COR-L47 (cell line): Measurements from ENCODE around the gene ZBTB7A.
A peak's percentile ranks its signal among the peaks of the same experiment; 100 is the strongest.

Experiments
- DNase-seq: peaks from one replicate; lab custom pipeline; 2025; lab: John Stamatoyannopoulos, UW

Gene ZBTB7A

DNA sequence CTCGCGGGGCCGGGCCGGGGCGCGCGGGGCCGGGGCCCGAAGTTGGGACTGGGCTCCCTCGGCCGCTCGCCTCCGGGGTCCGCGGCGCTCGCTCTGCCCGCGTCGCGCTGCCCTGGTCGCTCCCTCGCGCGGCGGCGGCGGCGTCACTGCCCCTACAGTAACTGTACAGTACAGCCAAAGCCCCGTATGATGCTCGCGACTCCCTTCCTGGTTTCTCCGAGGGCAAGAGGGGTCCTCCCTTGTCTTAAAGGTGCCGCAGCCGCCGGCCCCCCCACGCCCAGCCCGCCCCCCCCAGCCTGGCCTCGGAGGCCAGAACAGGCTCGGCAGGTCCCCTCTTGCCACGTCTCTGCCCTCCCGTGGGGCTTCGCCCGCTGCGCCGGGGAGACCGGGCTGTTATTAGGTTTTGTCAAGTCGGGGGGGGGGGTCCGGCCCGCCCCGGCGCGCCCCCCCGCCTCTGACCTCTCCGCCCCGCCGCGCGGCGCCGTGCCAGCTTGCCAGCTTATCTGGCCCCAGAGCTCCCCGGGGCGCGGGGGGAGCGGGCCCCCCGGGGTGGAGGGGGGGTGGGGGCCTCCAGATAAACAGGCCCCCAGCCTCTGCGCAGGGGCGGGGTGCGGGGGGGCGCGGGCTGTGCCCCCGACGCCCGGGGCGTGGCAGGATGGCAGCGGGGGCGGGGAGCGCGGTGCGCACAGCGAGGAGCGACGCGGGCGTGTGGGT is at the start of gene ZBTB7A:
Gene ZBTB7A (minus strand): TSS at position 218 of the 714 bp plus-strand sequence. CDS start 11,667 bp downstream, outside the sequence.
- DNase-seq, result peak; percentile 58

DNA sequence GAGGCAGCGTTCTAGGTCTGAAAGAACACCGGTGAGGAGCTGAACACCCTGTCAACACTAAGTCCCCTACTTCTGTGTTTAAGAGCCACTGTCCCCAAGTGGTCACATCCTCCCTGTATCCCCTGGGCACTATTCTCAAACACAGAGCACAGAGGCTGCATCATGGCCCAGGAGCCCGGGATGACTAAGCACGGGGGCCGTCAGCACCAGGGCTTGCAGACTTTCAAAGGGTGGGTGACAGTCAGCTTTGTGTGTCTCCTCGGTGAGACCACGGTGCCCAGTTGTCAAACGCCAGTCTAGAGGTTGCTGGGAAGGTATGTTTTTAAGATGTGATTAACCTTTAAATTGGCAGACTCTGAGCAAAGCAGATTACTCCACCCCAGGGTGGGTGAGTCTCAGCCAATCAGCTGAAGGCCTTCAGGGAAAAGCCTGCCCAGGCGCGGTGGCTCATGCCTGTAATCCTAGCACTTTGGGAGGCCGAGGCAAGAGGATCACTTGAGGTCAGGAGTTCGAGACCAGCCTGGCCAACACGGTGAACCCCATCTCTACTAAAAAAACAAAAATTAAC is 49.2 kb upstream of the ZBTB7A start:
- no peak for DNase-seq

DNA sequence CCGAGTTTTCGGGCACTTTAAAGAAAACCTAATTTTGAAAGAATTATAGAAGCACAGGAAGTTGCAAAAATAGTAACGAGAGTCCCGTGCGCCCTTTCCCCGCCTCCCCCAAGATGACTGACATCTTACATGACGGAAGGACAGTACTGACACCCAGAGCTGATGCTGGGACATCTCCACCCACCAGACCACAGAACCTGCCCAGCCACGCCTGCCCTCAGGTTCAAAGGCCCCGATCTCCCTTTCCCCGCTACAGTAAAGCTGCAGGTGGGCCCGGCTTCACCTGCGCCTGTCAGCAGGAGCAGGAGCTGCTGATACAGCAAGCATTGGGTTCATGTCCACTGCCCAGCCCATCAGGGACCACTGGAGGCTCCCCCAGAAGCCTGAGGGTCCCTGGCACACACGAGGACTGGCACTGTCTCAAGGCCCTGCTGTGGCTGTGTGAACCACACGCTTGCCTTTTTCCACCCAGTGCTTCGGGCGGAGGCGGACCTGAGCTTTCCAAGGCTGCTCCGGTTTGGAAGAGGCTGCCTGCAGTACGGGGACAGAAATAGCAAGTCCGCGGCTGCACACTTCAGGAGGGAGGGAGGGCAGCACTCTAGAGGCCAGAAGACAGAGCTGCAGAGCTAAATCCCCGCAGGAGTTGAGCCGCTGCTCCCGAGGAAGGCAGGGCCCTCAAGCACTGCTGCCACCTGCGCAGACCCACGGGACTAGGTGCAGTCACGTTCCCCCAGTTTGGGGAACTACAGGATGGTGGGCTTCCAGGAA is 48.5 kb upstream of the ZBTB7A start:
- no peak for DNase-seq

DNA sequence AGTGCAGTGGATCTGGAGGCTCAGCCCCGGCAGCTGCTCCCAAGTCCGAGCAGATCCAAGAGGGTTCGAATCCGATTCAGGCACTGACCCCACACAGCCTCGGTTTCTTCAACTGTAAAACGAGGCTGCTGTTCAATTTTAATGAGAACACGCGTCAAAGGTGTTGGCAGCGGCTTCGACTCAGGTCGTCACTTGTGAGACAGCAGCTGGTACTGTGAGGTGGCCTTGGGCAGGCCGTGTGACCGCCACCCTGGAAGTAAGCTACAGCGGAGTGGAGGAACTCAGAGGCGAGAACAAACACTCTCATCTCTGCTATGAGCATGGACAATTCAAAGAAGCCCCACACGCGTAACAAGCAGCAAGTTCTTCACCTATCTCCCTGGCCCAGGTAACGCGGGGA is 47.5 kb upstream of the ZBTB7A start:
- DNase-seq, result no peak

DNA sequence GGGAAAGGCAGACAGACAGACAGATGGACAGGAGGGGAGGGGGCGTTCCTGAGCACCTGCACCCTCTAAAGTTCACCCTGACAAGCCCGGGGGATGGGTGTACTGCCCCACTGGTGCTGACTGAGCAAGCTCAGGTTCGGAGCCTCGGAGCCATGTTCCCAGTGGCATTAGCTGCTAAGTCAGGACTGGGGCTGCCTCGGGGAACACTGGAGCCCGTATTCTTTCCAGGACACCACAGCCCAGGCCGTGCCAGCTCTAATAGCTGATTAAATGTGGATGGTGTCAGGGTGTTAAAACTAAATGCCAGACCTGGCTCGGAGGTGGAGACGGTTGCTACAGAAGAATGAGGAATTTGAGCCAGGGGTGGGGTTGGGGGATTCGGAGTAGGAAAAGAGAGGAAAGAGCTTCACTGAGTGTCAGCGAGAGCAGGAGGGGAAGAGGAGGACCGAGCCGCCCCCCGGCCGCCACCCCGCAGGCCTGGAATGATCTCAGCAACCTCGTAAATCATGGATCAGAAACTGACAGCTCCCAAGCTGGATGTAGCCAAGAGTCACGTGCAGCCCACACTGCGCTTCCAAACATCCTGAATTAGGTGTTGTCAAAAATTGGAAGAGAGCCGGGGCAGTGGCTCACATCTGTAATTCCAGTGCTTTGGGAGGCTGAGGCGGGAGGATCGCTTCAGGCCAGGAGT is 46.8 kb upstream of the ZBTB7A start:
- DNase-seq, result no peak

DNA sequence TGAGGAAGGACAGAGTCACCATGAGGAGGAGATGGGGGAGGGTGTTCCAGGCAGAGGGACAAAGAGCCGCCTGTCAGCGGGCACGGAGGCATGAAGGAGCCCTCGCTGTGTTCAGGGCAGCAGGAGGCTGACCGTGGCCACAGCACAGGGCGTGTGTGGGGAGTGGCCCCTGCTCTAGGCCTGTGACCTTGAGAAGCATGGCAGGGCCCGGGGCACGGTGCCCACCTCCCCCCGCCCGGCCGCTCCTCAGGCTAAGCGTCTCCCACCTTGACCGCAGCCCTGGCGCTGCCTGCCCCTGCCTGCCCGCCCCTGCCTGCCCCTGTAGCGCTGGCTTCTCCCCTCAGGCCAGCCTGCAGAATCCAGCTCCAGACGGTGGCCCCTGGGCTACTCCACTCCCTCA is 45.7 kb upstream of the ZBTB7A start:
- no peak for DNase-seq

DNA sequence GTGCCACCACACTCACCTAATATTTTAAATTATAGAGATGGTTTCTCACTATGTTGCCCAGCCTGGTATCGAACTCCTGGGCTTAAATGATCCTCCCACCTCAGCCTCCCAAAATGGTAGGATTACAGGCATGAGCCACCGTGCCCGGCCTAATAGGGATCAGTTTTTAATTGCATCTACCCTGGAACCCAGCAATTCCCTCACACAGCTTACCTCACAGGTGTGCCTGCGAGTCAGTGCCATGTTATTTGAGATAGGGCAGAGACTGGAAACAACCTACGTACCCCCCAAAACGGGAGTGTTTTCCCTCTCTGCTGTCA is 42.9 kb upstream of the ZBTB7A start:
- DNase-seq, result no peak

DNA sequence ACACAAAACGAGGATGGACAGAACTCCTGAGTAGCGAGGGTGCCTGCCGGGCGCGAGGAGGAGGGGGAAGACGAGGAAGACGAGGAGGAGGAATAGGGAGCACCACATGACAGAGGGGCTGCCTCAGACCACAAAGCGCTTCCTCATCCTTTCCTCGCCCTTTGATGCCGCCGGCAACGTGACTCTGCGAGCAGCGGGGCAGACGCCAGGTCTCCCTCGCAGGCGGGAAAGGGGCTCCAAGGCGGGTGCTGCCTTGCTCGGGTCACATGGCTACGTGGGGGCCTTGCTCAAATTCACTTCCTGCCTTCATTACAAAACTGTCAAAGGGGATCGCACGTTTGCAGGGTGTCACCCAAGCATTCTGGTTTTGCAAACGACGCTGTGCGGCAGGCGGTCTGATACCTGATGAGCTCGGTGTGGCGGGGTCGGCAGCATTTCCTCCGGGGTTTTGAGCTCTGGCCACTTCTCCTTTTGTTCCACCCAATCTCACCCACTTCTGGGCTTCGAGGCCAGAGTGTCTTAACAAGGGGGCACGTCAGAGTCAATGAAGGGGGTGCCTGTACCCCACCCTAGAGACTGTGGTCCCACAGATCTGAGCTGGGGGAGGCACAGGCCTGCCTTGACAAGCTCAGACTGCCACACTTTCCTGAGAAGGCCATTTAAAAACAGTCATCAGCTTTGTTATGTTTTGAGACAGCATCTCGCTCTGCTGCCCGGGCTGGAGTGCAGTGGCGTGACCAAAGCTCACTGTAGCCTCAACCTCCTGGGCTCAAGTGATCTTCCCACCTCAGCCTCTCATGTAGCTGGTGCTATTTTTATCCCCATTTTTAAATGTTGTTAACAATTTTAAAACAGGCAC is 42.3 kb upstream of the ZBTB7A start:
- no peak for DNase-seq

DNA sequence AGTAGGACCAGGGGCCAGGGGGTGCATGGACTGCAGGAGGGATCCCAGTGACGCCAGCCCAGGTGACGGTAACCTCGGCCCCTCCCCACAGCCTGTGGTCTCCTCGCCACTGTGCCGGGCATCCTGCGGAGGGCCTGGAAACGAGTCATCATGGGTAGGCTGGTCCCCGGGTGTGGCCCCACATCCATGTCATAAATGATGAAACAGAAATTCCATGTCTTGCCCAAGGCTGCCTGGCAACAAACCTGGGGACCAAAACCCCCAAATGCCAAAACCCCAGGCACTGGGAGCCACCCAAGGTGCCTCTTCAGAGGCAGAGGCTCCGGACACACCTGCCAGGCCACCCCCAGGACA is 36.4 kb upstream of the ZBTB7A start:
- no peak for DNase-seq

DNA sequence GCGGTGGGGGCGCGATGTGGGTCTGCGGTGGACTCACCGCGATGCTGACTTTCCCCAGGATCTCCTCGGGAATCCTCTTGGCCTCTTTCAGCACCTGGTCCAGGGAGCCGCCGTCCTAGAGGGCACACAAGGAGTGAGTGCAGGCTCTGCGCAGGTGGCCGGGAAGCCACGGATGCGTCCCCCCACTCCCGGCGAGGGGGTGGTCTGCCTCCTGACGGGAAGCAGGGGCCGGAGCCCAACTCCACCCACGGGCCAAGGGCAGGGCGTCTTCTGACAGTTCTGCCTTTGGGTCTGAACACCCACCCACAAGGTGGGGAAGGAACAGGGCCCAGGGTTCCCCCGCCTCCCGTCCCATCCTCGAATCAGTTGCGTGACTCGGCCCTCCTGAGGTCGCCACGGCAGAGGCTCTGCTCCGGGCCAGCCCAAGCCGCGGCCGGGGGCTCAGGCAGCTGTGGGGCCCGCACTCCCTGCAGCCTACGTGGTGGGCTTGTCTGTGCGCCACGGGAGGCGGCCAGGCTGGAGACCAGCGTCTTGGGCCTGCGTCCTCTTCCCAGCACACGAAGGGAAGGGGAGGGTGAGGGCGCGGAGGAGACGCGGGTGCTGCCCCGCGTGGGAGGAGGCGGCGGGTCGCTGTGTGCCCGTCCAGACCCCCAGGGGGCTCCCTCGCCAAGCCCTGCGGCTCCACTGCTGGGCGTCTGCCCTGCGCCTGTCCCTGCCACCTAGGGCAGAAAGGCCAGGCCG is 35.8 kb upstream of the ZBTB7A start:
- DNase-seq, result no peak

DNA sequence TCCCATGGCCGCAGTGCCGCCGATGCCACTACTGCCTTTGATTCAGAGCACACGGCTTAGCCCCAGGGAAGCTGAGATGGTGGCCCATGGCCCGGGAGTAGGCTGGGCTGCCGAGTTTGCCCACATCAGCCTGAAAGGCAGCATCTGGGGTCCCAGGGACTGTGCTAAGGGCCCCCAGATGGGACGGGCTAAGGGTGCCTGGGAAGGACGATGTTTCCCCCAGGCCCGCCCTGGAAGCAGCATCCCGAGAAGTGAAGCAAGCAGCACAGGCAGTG is 34.7 kb upstream of the ZBTB7A start:
- no peak for DNase-seq

DNA sequence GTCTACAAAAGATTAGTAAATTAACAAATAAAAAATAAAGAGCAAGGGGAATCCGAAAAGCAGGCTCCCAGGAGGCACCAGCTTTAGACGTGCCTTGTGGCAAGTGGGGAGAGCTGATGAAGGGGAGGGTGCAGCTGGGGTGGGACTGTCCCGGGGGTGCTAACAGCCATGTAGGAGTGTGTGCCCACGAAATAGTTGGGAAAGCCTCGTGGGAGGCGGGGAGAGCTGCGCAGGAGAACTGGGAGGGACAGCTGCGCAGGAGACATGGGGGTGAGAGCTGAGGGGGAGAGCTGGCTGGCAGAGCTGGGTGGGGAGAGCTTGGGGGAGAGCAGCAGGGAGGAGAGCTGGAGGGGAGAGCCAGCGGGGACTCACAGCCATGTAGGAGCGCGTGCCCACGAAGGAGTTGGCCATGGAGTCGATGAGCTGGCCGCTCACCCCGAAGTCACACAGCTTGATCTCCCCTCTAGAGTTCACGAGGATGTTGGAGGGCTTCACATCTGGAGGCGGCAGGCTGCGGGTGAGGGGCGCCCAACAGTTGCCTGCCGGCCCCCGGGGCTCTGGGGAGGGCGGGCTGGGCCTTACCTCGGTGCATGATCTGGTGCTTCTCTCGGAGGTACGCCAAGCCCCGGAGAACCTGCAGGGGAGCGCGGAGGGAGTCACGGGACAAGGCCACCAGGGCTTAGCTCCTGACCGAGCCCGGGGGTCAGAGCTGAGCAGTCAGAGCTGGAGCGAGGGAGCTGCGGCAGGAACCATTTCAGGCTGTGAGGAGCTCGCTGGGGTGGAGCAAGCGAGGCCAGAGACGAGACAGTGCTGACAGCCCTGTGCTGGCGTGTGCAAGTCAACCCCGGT is 34.2 kb upstream of the ZBTB7A start:
- no peak for DNase-seq

DNA sequence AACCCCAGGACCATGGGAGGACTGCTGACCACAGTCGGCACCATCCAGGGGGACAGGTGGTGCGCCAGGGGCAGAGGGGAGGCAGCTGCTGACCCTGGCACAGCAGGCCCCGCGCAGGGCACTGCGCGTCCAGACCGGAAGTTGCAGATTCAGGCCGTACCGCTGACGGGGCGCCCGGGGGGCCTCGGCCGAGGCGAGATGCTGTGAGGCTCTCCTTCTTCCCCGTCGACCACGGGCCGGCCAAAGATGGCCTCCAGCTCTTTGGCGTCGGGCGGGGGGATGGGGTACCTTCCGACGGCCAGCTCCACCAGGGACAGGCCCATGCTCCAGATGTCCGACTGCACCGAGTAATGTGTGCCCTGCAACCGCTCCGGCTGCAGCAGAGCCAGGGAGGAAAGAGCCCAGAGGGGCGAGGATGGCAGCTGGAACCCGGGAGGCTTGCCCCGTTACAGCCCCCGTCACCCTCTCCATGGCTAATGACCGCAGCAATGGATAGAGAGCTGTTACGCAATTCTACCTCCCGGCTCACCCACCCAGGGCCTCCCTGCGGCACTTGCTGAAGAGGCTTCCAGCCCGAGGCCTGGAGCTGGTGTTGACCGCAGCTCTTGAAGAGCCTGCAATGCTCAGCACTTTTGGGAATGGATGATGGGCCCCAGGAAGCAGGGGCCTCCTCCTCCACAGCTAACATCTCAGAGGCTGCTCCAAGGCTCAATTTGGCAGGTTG is 32.5 kb upstream of the ZBTB7A start:
- no peak for DNase-seq

DNA sequence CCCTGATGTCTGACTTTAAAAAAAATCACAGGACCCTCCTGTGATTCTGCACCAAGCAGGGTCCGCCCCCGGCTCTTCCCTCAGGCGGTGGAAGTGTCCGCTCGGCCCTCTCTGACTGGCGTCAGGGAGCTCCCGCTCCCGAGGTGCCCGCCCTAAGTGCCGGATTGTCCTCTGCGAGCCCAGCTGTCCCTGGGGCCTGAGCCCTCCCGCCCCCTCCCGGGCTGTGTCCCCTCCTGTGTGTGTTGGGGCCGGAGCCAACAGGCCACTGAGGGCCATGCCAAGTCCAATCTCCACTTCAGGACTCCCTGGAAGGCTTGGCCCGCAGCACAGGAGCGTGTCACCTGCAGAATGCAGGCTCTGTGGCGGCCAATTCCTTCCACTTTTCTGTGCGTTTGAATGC is 31.8 kb upstream of the ZBTB7A start:
- no peak for DNase-seq

DNA sequence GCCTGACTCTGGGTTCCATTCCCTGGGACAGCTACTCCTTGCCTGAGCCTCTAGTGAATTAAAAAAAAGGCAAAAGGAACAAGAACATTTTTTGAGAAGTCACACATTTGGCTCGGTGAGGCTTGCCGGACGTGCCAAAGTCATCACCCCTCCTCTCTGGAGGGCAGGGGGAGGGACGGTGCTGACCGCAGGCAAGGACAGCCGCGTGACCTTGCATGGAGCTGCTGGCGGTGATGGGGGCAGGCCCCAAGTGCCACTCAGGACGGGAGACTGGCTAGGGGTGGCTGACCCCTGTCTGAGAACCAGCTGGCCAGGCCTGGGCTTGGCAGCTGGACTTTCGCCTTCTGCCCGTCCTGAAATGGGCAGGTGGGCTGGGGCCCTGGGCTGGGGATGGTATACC is 30.8 kb upstream of the ZBTB7A start:
- no peak for DNase-seq

DNA sequence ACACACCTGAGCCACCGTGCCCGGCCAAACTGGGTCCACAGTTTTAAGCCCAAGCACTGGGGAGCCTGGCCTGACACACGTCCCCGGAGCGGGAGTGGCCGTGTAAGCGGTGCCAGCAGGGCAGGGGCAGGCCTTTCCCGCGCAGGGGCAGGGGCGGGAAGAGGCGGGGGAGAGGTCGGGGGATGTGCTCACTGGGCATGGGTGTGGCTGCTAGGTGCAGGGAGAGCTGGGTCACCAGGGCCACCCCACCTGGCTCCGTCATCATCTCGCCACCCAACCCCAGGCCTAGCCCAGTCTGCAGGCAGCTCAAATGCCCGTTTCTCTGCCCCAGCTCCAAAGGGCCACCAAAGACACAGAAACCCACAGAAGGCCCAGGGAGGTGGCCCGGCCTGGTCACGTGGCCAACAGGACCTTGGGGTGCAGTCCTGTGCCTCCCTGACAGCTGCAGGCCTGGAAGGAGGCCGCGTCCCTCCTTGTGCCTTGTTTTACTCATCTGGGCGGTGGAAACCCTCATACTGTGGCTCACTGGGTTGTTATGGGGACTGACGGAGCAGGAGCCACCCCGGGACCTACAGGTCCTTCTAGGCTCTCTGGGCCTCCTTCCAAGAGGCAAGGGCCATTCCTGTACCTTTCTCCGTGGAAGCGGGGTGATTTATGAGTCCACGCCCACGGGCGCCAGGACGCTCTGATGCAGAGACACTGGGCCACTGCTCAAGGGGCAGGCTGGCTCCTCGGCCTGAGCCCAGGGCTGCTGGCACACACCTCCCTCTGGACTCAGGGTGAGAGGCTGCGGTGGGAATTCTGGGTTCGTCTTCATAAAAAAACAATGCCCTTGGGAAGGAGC is 29.6 kb upstream of the ZBTB7A start:
- DNase-seq, result no peak

DNA sequence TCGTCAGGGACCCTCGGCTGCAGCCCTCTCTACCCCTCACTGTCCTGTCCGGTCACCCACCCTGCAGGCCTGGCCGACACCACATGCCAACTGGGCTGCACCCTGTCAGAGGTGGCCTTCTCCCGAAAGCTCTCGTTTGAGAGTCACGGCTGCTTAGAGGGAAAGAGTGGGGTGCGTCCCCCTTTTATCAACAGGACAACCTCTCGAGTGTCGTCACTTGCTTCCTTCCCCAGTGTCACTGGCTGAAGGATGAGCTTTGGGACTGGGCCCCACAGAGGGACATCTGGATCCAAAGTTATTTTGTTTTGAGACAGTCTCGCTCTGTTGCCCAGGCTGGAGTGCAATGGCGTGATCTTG is 28.8 kb upstream of the ZBTB7A start:
- DNase-seq, result no peak

DNA sequence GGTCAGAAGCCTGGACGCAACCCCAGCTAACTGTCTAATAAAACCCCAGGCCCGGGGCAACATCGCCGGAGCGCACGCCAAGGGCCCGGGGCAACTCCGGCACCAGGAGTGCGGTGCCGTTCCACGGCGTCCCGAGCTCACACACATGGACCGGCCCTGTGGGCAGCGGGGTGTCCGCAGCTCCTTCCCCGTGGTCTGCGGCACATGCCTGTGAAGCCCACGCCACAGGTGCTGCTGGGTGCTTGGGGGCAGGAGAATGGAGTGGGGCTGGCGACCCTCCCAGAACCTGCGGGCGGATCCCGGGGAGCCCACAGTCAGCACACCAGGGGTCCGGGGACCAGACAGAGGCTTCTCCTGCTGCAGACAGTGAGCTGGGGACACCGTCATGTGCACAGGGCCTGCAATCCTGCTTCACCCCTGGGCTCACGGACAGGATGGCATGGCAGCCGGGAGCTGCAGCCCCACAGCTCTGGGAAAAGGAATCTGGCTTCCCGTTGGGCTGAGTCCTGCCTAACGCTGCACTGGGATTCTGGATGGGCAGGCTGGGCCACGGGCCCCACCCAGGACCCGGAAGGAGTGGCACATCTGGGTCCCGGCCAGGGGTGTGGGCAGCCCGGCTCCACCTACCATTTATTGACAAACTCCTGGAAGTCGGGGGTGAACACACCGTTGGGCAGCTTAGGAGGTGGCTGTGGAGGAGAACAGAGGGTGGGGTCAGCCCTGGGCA is 28.2 kb upstream of the ZBTB7A start:
- no peak for DNase-seq
